HepG2 (cell line): ENCODE results near the gene PCSK1. TPM values are rescaled to one million over a fixed set of nuclear protein-coding genes. Genes with fewer than 3 reads are reported as not detected.

Experiments used
- ATF7-NPFF ChIP-seq: sonication (generic); formaldehyde crosslinking; IDR thresholded peaks from 2 replicates; pipeline ENCODE4 v1.8.1; 2023; ENCODE audit warnings: mild to moderate bottlenecking, low read depth, missing genetic modification reagents, moderate library complexity
- CREM ChIP-seq, 2 experiments: sonication (generic) in 1 of 2; formaldehyde crosslinking in 1 of 2; IDR thresholded peaks; 2 replicates each; pipeline versions ENCODE4 v1.4.0 to v1.6.1; 2016 to 2020; ENCODE audit warnings: antibody characterized with exemption in 1 of 2, mild to moderate bottlenecking in 1 of 2, missing genetic modification reagents in 1 of 2
- ELK4 ChIP-seq: sonication (generic); formaldehyde crosslinking; IDR thresholded peaks from 2 replicates; pipeline ENCODE4 v1.9.0; 2021; ENCODE audit warnings: missing genetic modification reagents, borderline replicate concordance
- FOXA1 ChIP-seq, 2 experiments: fragments of 450-650 bp in 1 of 2; sonication (generic) in 1 of 2; formaldehyde crosslinking in 1 of 2; IDR thresholded peaks; 2 replicates each; pipeline versions ENCODE4 v1.4.0 to v1.6.1; 2016 to 2020; ENCODE audit warnings: missing genetic modification reagents in 1 of 2
- GZF1 ChIP-seq: sonication (generic); formaldehyde crosslinking; IDR thresholded peaks from 2 replicates; pipeline ENCODE4 v1.5.1; 2020; ENCODE audit warnings: mild to moderate bottlenecking, missing genetic modification reagents
- HMG20B ChIP-seq: conservative IDR thresholded peaks from 2 replicates; pipeline ENCODE4 v1.6.1; 2016; ENCODE audit warnings: missing genetic modification reagents, missing compliant biosample characterization
- HMGA1 ChIP-seq: sonication (generic); formaldehyde crosslinking; conservative IDR thresholded peaks from 2 replicates; pipeline ENCODE4 v1.4.0; 2020; ENCODE audit warnings: missing genetic modification reagents
- KLF12 ChIP-seq: sonication (generic); formaldehyde crosslinking; IDR thresholded peaks from 2 replicates; pipeline ENCODE4 v1.4.0; 2020; ENCODE audit warnings: missing genetic modification reagents, borderline replicate concordance
- MEIS2 ChIP-seq: sonication (generic); formaldehyde crosslinking; IDR thresholded peaks from 2 replicates; pipeline ENCODE4 v1.9.0; 2021; ENCODE audit warnings: mild to moderate bottlenecking, missing genetic modification reagents
- NR1H2 ChIP-seq: sonication (generic); formaldehyde crosslinking; IDR thresholded peaks from 2 replicates; pipeline ENCODE4 v1.8.1; 2022; ENCODE audit warnings: low read depth, missing genetic modification reagents, borderline replicate concordance
- PCBP2 ChIP-seq: fragments of 200-400 bp; formaldehyde crosslinking; optimal IDR thresholded peaks from 2 replicates; pipeline ENCODE3; 2018; ENCODE audit warnings: low read length, low read depth; ENCODE audit not compliant: poor library complexity, severe bottlenecking
- SOX5 ChIP-seq: IDR thresholded peaks from 2 replicates; pipeline ENCODE4 v1.6.1; 2016; ENCODE audit warnings: borderline replicate concordance
- SRY ChIP-seq: sonication (generic); formaldehyde crosslinking; IDR thresholded peaks from 2 replicates; pipeline ENCODE4 v1.8.0; 2022; ENCODE audit warnings: mild to moderate bottlenecking, missing genetic modification reagents
- TOPORS ChIP-seq: sonication (generic); formaldehyde crosslinking; IDR thresholded peaks from 2 replicates; pipeline ENCODE4 v1.8.0; 2023; ENCODE audit warnings: mild to moderate bottlenecking, missing genetic modification reagents
- ZBTB1 ChIP-seq: sonication (generic); formaldehyde crosslinking; IDR thresholded peaks from 2 replicates; pipeline ENCODE4 v1.4.0; 2020; ENCODE audit warnings: missing genetic modification reagents, borderline replicate concordance
- ZNF256 ChIP-seq: sonication (generic); formaldehyde crosslinking; conservative IDR thresholded peaks from 2 replicates; pipeline ENCODE4 v1.4.0; 2020; ENCODE audit warnings: missing genetic modification reagents
- ZNF468 ChIP-seq: sonication (generic); formaldehyde crosslinking; IDR thresholded peaks from 2 replicates; pipeline ENCODE4 v1.8.0; 2022; ENCODE audit warnings: mild to moderate bottlenecking, moderate library complexity, missing genetic modification reagents
- ZNF564 ChIP-seq: sonication (generic); formaldehyde crosslinking; IDR thresholded peaks from 2 replicates; pipeline ENCODE4 v1.8.1; 2023; ENCODE audit warnings: mild to moderate bottlenecking, missing genetic modification reagents
- ZSCAN21 ChIP-seq: sonication (generic); formaldehyde crosslinking; IDR thresholded peaks from 2 replicates; pipeline ENCODE4 v1.8.0; 2022; ENCODE audit warnings: mild to moderate bottlenecking, missing genetic modification reagents, moderate library complexity, borderline replicate concordance
- polyA plus RNA-seq, 8 experiments: library from polyadenylated mRNA; depleted of rRNA in 3 of 8; stranded (reverse) in 7 of 8; unstranded in 1 of 8; fragments of >200 nt; fragmentation: Illumina TruSeq in 4 of 8; extraction: Trizol in 4 of 8; gene quantifications; 2 replicates each; pipeline versions ENCODE4 v1.2.1 to v1.2.3, GENCODE V29; 2011 to 2016; ENCODE audit warnings: low read depth in 4 of 8, missing spikeins in 1 of 8, mixed read lengths in 1 of 8; ENCODE audit not compliant: insufficient read depth in 1 of 8
- total RNA-seq, 5 experiments: library from RNA; depleted of rRNA; stranded (reverse); fragments of >200 nt; fragmentation: Illumina TruSeq; extraction: Trizol; gene quantifications; 2 replicates each; pipeline ENCODE4 v1.2.3, GENCODE V29; 2016; ENCODE audit warnings: low read depth in 1 of 5
- TF ChIP-seq, protein P1 (sequence below): sonication (generic); formaldehyde crosslinking; IDR thresholded peaks from 2 replicates; pipeline ENCODE4 v1.8.1; 2023; ENCODE audit warnings: mild to moderate bottlenecking, missing genetic modification reagents, borderline replicate concordance
- TF ChIP-seq, protein P2 (sequence below): sonication (generic); formaldehyde crosslinking; IDR thresholded peaks from 2 replicates; pipeline ENCODE4 v1.4.0; 2020; ENCODE audit warnings: low read depth, mild to moderate bottlenecking, missing genetic modification reagents
- TF ChIP-seq, protein P3 (sequence below): sonication (generic); formaldehyde crosslinking; IDR thresholded peaks from 2 replicates; pipeline ENCODE4 v1.9.0; 2021; ENCODE audit warnings: mild to moderate bottlenecking, missing genetic modification reagents

PCSK1 gene
- total and polyA plus RNA-seq, 2 of the 13 experiments (the other 11 are each of a cell fraction or from before 2014, with no cell fraction given): not detected

GRCh38 chr5:96434201-96434645 lies 1.2 kb upstream of the PCSK1 start (continued):
- TF ChIP-seq ATF7-NPFF: peak; percentile 31; the same call in 1 of the 2 replicates
- no peak for TF ChIP-seq SOX5 (CRISPR knock-in tag)
- no peak for TF ChIP-seq GZF1 (CRISPR knock-in tag)
- TF ChIP-seq SRY (CRISPR knock-in tag): 0 out of 2 replicates have a peak, but pooled peaks have one; percentile 42
- no peak; the same call in 1 of the 2 replicates for TF ChIP-seq ZBTB1
- TF ChIP-seq, protein P1, sequence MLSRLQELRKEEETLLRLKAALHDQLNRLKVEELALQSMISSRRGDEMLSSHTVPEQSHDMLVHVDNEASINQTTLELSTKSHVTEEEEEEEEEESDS (CRISPR knock-in tag): no peak
- 0 out of 2 replicates have a peak, but pooled peaks have one; percentile 33 for TF ChIP-seq HMG20B (CRISPR knock-in tag)
- TF ChIP-seq, protein P2, sequence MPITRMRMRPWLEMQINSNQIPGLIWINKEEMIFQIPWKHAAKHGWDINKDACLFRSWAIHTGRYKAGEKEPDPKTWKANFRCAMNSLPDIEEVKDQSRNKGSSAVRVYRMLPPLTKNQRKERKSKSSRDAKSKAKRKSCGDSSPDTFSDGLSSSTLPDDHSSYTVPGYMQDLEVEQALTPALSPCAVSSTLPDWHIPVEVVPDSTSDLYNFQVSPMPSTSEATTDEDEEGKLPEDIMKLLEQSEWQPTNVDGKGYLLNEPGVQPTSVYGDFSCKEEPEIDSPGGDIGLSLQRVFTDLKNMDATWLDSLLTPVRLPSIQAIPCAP (CRISPR knock-in tag): no peak
- TF ChIP-seq ZNF256 (CRISPR knock-in tag): peak; percentile 42; the same call in 1 of the 2 replicates
- TF ChIP-seq, protein P3, sequence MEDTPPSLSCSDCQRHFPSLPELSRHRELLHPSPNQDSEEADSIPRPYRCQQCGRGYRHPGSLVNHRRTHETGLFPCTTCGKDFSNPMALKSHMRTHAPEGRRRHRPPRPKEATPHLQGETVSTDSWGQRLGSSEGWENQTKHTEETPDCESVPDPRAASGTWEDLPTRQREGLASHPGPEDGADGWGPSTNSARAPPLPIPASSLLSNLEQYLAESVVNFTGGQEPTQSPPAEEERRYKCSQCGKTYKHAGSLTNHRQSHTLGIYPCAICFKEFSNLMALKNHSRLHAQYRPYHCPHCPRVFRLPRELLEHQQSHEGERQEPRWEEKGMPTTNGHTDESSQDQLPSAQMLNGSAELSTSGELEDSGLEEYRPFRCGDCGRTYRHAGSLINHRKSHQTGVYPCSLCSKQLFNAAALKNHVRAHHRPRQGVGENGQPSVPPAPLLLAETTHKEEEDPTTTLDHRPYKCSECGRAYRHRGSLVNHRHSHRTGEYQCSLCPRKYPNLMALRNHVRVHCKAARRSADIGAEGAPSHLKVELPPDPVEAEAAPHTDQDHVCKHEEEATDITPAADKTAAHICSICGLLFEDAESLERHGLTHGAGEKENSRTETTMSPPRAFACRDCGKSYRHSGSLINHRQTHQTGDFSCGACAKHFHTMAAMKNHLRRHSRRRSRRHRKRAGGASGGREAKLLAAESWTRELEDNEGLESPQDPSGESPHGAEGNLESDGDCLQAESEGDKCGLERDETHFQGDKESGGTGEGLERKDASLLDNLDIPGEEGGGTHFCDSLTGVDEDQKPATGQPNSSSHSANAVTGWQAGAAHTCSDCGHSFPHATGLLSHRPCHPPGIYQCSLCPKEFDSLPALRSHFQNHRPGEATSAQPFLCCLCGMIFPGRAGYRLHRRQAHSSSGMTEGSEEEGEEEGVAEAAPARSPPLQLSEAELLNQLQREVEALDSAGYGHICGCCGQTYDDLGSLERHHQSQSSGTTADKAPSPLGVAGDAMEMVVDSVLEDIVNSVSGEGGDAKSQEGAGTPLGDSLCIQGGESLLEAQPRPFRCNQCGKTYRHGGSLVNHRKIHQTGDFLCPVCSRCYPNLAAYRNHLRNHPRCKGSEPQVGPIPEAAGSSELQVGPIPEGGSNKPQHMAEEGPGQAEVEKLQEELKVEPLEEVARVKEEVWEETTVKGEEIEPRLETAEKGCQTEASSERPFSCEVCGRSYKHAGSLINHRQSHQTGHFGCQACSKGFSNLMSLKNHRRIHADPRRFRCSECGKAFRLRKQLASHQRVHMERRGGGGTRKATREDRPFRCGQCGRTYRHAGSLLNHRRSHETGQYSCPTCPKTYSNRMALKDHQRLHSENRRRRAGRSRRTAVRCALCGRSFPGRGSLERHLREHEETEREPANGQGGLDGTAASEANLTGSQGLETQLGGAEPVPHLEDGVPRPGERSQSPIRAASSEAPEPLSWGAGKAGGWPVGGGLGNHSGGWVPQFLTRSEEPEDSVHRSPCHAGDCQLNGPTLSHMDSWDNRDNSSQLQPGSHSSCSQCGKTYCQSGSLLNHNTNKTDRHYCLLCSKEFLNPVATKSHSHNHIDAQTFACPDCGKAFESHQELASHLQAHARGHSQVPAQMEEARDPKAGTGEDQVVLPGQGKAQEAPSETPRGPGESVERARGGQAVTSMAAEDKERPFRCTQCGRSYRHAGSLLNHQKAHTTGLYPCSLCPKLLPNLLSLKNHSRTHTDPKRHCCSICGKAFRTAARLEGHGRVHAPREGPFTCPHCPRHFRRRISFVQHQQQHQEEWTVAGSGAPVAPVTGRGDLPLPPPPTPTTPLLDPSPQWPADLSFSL (CRISPR knock-in tag): no peak
- no peak for TF ChIP-seq NR1H2 (CRISPR knock-in tag)
- no peak for TF ChIP-seq ZNF564 (CRISPR knock-in tag)
- no peak for TF ChIP-seq ZNF468 (CRISPR knock-in tag)
- TF ChIP-seq CREM (IDR thresholded peaks at IDR 0.05): no peak
- TF ChIP-seq CREM (CRISPR knock-in tag; IDR thresholded peaks at IDR 0.05): no peak
- TF ChIP-seq PCBP2: no peak
- TF ChIP-seq FOXA1 (IDR thresholded peaks at IDR 0.05): no peak
- no peak for TF ChIP-seq FOXA1 (CRISPR knock-in tag; IDR thresholded peaks at IDR 0.05)
- no peak for TF ChIP-seq MEIS2 (CRISPR knock-in tag)
- TF ChIP-seq HMGA1: no peak
- 0 out of 2 replicates have a peak, but pooled peaks have one; percentile 54 for TF ChIP-seq KLF12 (CRISPR knock-in tag)
- TF ChIP-seq ZSCAN21 (CRISPR knock-in tag): no peak
- no peak for TF ChIP-seq ELK4 (CRISPR knock-in tag)
- no peak for TF ChIP-seq TOPORS
